GM21515 (cell line): Measurements from ENCODE around the gene KISS1R.

Experiments
- ATAC-seq: cut with Tn5 transposase; IDR thresholded peaks from one replicate; pipeline ENCODE4 v1.9.1; 2021; ENCODE audit not compliant: unreplicated experiment

Gene KISS1R

DNA sequence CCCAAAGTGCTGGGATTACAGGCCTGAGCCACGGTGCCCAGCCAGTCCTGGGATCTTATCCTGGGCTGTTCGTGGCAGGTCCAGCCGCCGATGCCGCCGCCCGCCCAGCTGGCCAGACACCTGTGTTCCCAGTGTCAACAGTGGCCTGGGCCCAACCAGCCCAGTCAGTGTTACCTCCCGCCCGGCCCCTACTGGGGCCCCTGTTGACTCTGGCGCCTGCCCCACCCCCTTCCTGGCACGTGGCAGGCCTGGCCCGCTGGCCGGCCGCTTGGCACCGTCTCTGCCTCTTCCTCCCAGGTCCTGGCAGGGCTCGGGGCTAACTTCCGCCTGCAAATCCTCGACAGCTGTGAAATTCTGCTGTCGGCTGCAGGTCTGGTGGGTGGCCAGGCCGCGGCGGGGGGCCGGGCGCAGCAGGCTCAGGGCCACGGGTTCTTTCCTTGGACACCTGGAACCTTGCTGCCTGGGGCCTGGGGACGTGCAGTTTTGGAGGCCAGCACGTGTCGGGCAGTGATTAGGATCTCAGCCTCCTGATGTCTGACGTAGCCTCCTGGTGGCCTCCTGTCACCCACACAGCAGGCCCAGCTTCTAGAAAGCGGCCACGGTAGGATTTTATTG lies 17.8 kb downstream of the KISS1R start:
- no peak for ATAC-seq

GRCh38 chr19:936175-936546 lies 19.0 kb downstream of the KISS1R start:
- no peak for ATAC-seq

DNA sequence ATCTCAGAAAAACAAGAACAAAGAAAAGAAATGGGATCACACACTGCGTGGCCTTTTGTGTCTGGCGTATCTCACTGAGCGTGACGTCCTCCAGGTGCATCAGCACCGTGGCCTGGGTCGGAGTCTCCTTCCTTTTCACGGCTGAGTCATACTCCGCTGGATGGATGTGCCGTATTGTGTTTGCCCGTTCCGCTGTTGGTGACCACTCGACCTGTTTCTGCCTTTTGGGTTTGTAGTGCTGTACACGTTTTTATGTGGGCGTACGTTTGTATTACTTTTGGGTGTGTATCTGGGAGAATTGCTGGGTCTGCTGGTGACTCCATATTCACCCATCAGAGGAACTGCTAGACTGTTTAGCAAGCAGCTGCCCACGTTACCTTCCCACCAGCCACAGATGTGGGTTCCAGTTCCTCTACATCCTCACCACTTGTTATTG lies 20.1 kb downstream of the KISS1R start:
- no peak for ATAC-seq

- ATAC-seq = no peak
Measured at GRCh38 chr19:938233-938923, 21.2 kb downstream of the KISS1R start.

DNA sequence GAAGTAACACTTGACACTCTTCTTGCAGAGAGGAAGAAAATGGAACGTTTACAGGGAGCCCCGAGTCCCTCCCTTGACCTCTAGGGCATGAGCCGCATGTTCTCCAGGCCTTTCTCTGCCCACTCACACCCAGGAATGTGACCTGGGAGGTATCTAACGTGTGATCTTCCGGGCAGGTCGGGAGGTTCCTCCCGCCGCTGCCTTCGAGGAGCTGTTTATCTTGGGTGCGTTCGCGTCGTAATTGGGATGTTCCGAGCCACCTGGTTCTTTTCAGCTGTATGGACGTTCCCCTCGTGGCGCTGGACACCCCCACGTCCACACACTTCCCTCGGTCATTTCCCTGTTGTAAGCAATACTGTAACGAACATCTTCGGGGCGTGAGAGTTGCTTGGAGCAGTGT lies 22.3 kb downstream of the KISS1R start:
- ATAC-seq = no peak

- ATAC-seq = no peak
Measured at GRCh38 chr19:939922-940321, 22.8 kb downstream of the KISS1R start.

- ATAC-seq = no peak
Measured at GRCh38 chr19:940591-941291, 23.6 kb downstream of the KISS1R start.

GRCh38 chr19:941292-942132 lies 24.4 kb downstream of the KISS1R start:
- no peak for ATAC-seq

DNA sequence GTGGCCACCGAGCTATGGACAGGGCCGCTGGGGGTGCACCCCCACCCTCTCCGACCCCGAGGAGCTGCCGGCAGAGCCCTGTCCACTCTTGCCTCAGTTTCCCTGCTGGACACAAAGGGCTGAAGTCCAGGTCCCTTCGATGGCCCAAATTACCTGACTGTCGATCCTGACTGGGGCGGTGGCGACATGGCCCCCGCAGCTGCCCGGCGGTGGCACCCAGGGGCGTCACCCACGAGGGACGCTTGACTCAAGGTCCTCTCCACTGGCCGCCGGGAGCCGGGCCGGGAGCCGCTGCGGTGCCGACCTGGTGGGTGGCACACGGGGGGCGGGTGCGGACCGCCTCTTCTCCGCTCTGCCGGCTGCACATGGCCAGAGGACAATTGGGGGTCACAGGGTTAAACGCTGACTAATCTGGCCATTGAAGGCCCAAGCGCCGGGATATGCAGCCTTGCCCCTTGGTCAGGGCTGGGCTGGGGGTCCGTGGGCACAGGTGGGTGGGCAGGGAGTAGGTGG lies 25.1 kb downstream of the KISS1R start:
- ATAC-seq = no peak

DNA sequence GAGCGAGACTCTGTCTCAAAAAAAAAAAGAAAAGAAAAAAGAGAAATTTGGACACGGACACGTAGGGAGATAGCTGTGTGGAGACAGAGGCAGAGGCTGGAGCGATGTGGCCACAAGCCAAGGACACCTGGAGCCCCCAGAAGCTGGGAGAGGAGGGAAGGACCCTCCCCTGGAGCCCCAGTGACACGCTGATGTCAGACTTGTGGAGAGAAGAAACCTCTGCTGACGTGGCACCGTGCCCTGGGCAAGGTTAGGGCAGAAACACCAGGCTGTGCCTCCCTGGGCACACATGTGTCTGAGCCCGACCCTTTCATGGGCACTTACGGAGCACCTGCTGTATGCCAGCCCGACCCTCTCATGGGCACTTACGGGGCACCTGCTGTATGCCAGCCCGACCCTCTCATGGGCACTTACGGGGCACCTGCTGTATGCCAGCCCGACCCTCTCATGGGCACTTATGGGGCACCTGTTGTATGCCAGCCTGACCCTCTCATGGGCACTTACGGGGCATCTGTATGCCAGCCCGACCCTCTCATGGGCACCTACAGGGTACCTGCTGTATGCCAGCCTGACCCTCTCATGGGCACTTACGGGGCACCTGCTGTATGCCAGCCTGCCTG lies 26.5 kb downstream of the KISS1R start:
- no peak for ATAC-seq

DNA sequence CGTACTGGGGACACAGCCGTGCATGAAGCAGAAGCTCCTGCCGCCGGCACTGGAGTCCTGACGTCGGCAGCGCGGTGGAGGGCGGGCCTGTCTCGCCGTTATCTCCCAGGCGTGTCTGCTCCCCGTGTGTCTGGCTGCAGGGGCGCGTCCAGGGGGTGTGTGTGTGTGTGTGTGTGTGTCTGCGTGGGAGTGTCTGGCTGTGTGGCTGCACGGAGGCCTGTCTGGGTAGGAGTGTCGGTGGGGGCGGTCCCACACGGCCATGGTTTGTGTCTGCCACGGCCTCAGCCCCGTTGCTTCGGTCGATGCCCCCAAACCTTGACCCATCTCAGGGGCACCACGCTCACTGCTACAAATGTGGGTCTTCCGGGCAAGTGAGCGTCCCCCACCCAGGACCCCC lies 27.0 kb downstream of the KISS1R start:
- ATAC-seq = no peak

DNA sequence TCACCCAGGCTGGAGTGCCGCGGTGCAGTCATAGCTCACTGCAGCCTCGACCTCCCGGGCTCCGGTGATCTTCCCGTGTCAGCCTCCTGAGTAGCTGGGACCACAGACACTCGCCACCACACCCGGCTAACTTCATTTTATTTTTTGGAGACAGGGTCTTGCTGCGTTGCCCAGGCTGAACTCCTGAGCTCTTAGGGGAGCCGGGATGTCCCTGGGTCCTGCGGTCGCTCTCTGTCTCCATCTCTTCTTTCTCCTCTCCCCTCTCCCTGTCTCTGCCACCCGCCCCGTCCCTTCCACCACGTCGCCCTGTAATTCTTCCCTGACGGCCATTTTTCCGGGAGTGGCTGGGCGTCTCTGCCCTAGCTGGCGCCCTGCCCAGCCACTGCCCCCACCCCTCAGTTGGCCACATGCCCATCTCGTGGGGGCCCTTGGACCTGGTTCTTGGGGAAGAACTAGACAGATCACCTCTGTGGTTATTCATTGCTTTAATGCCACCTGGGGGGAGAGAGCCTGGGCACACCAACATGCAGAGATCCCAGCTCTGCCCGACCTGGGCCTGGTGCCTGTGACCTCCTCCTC lies 27.6 kb downstream of the KISS1R start:
- no peak for ATAC-seq

- no peak for ATAC-seq
Measured at GRCh38 chr19:945401-946252, 28.5 kb downstream of the KISS1R start.

GRCh38 chr19:947090-947706 lies 30.1 kb downstream of the KISS1R start:
- ATAC-seq = peak; percentile 16

DNA sequence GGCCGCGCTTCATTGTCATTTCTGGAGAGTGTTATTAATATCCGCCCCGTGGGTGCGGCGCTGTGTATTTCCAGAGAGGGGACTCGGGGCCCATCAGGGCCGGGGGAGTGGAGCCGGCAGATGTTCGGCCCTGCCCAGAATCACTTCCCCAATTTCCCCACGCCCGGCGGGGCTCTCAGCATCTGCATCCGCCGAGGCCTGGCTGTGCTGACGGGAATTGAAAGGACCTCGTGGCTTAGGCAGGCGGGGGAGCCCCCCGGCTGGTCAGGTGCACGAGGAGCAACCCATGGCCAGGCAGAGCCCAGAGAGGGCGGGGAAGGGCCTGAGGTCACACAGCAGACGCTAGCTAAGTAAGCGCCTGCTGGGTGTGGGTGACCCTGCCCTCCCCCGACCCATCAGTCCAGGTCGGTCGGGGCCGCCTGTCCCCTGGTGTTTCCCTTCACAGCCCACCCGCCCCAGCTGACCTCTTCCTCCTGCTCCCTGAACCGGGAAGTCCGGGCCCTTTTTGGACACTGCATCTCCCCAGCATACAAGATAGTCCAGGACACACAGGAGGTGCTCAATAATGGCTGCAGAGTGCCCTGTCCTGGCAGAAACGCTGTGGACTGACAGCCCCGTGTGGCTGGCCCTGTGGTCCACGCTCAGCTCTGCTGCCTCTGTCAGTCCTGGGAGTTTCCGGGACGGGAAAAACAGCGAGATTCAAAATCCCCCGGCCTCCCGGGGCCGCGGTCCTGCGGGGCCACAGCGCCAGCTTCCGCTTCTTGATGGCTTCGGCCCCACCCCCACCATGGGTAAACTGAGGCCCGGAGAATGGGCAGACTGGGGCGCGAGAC lies 30.8 kb downstream of the KISS1R start:
- ATAC-seq = peak; percentile 63

GRCh38 chr19:948842-949496 lies 31.8 kb downstream of the KISS1R start:
- no peak for ATAC-seq

DNA sequence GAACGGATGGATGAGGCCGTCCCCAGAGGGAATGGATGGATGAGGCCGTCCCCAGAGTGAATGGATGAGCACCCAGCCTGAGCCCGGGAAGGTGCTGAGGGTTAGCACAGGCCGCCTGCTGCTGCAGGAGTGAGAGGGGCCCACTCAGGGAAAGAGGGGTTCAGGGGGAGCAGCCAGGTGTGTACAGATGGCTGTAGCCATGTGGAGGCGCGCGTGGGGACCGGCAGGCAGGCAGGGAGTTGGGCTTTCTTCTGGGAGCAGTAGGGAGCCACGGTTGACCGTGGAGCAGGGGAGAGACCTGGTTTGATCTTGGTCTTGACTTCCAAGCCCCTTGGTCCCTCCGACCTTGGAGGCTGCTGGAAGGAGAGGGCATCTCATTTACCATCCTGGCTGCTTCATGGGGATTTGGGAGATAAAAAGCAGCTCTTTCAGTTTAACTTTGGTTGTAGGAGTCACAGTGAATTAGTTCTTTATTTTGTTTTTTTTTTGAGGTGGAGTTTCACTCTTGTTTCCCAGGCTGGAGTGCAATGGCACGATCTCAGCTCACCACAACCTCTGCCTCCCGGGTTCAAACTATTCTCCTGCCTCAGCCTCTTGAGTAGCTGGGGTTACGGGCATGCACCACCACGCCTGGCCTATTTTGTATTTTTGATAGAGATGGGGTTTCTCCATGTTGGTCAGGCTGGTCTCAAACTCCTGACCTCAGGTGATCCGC lies 33.4 kb downstream of the KISS1R start:
- ATAC-seq = no peak
